HUES48 (cell line): ENCODE measurements around the gene BSG.

ENCODE experiments used
- H3K27ac ChIP-seq: one replicate; pipeline ENCODE4 v1.7.0; 2013; ENCODE audit warnings: low read depth, low read length, inconsistent platforms
- H3K27me3 ChIP-seq: 2 replicates; pipeline ENCODE4 v1.6.1; 2013; ENCODE audit warnings: mild to moderate bottlenecking, low read length; ENCODE audit not compliant: control insufficient read depth, insufficient read depth
- H3K36me3 ChIP-seq: 2 replicates; pipeline ENCODE4 v1.6.1; 2013; ENCODE audit warnings: low read length; ENCODE audit not compliant: control insufficient read depth, insufficient read depth
- H3K4me1 ChIP-seq: 2 replicates; pipeline ENCODE4 v1.6.1; 2013; ENCODE audit warnings: mild to moderate bottlenecking, low read length; ENCODE audit not compliant: control insufficient read depth, insufficient read depth
- H3K4me3 ChIP-seq: 2 replicates; pipeline ENCODE4 v1.5.1; 2013; ENCODE audit warnings: mild to moderate bottlenecking, low read depth, low read length
- H3K9ac ChIP-seq: 2 replicates; pipeline ENCODE4 v1.6.1; 2013; ENCODE audit warnings: mild to moderate bottlenecking, low read depth, low read length, moderate library complexity
- H3K9me3 ChIP-seq: 2 replicates; pipeline ENCODE4 v1.6.1; 2013; ENCODE audit warnings: low read length; ENCODE audit not compliant: control insufficient read depth, insufficient read depth

BSG gene

GRCh38 chr19:575527-576506 lies 3.4 kb downstream of the BSG start:
- 0 out of 2 replicates have a peak, but pooled peaks cover 6% of the 10 kb centered on the region for H3K27me3 ChIP-seq
- H3K36me3 ChIP-seq = peaks cover 36% of the 10 kb centered on the region
- no peaks in the 10 kb centered on the region for H3K9me3 ChIP-seq
- H3K4me1 ChIP-seq = peaks cover 8% of the 10 kb centered on the region
- no peak overlapping the region for H3K27ac ChIP-seq
- H3K4me3 ChIP-seq = no peak overlapping the region
- no peak overlapping the region for H3K9ac ChIP-seq

- Histone ChIP-seq H3K9me3 (no peaks in the 10 kb centered on the region), H3K4me1 (peaks cover 8% of the 10 kb centered on the region), H3K27me3 (no peaks in the 10 kb centered on the region), H3K27ac (no peak overlapping the region), H3K9ac (no peak overlapping the region), H3K4me3 (no peak overlapping the region), H3K36me3 (peaks cover 45% of the 10 kb centered on the region)
Measured at GRCh38 chr19:576768-577438, 4.5 kb downstream of the BSG start.

- Histone ChIP-seq H3K27ac (no peak overlapping the region), H3K36me3 (peaks cover 50% of the 10 kb centered on the region)
Measured at GRCh38 chr19:577439-578392, 5.3 kb downstream of the BSG start.

GRCh38 chr19:579111-579841 lies 6.9 kb downstream of the BSG start:
- no peaks in the 10 kb centered on the region for H3K27me3 ChIP-seq
- no peak overlapping the region for H3K4me3 ChIP-seq
- H3K36me3 ChIP-seq = peaks cover 58% of the 10 kb centered on the region
- no peaks in the 10 kb centered on the region for H3K9me3 ChIP-seq
- no peak overlapping the region for H3K9ac ChIP-seq
- H3K27ac ChIP-seq = no peak overlapping the region
- peaks cover 8% of the 10 kb centered on the region for H3K4me1 ChIP-seq

More at GRCh38 chr19:577439-578392, 5.3 kb downstream of the BSG start:
- Histone ChIP-seq H3K4me3 (no peak overlapping the region), H3K4me1 (peaks cover 8% of the 10 kb centered on the region), H3K9me3 (no peaks in the 10 kb centered on the region), H3K9ac (no peak overlapping the region), H3K27me3 (no peaks in the 10 kb centered on the region)

GRCh38 chr19:579842-580155 lies 7.4 kb downstream of the BSG start:
- Histone ChIP-seq H3K36me3 (peaks cover 56% of the 10 kb centered on the region), H3K9ac (no peak overlapping the region), H3K9me3 (no peaks in the 10 kb centered on the region), H3K27me3 (no peaks in the 10 kb centered on the region), H3K27ac (no peak overlapping the region), H3K4me1 (peaks cover 4% of the 10 kb centered on the region; the same call in 1 of the 2 replicates), H3K4me3 (no peak overlapping the region)

- Histone ChIP-seq H3K27ac (no peak overlapping the region), H3K4me3 (no peak overlapping the region), H3K27me3 (no peaks in the 10 kb centered on the region), H3K9ac (no peak overlapping the region), H3K9me3 (no peaks in the 10 kb centered on the region), H3K36me3 (peaks cover 53% of the 10 kb centered on the region), H3K4me1 (no peaks in the 10 kb centered on the region)
Measured at GRCh38 chr19:580274-580835, 8.0 kb downstream of the BSG start.

- H3K9ac ChIP-seq = no peak overlapping the region
- H3K36me3 ChIP-seq = peaks cover 47% of the 10 kb centered on the region
- no peak overlapping the region for H3K4me3 ChIP-seq
- H3K4me1 ChIP-seq = no peaks in the 10 kb centered on the region
- no peaks in the 10 kb centered on the region for H3K9me3 ChIP-seq
- H3K27me3 ChIP-seq = no peaks in the 10 kb centered on the region
- H3K27ac ChIP-seq = no peak overlapping the region
Measured at GRCh38 chr19:581399-582111, 9.2 kb downstream of the BSG start.

- Histone ChIP-seq H3K4me3 (no peak overlapping the region), H3K27ac (no peak overlapping the region), H3K9me3 (no peaks in the 10 kb centered on the region), H3K9ac (no peak overlapping the region), H3K27me3 (no peaks in the 10 kb centered on the region), H3K4me1 (no peaks in the 10 kb centered on the region), H3K36me3 (peaks cover 47% of the 10 kb centered on the region)
Measured at GRCh38 chr19:582497-583197, 10.3 kb downstream of the BSG start.

- H3K36me3 ChIP-seq = peaks cover 40% of the 10 kb centered on the region
- no peak overlapping the region for H3K9ac ChIP-seq
- no peak overlapping the region for H3K27ac ChIP-seq
- H3K9me3 ChIP-seq = no peaks in the 10 kb centered on the region
- no peak overlapping the region for H3K4me3 ChIP-seq
- peaks cover 2% of the 10 kb centered on the region for H3K27me3 ChIP-seq
- no peaks in the 10 kb centered on the region for H3K4me1 ChIP-seq
Measured at GRCh38 chr19:583198-583967, 11.0 kb downstream of the BSG start.
